ENCODE measurements around the gene STKLD1. TPM values are rescaled to one million over a fixed set of nuclear protein-coding genes. Genes with fewer than 3 reads are reported as not detected.

Gene STKLD1
- total and polyA plus RNA-seq, 7 experiments from 2014 or later = 0.78 to 1.8 (median 1.4) TPM; not detected in 1

DNA sequence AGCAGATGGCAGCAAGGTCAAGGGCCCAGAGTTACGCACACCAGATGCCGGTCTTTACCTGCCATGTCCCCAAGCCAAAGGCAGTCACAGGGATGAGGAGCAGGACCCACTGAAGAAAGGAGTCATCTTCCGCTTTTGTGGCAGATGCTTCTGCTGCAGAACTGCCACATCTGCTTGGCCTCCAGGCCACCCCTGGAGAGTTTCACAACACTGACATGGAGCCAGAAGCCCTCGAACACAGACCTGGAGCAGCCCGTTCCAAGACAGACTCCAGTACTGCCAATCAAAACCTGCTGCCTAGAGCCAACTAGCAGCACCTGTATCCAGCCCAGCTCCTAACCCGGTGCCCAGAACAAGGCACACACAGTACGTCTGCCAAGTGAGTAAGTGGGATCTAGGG, 21.4 kb upstream of the STKLD1 start:
- ChIA-PET CTCF (no interaction called here), POLR2A (interaction anchor here (1.0 to 10.5 kb wide), 3 partner anchors 12 to 128 kb away, joined by 4 to 185 read pairs (median 15); partner anchors contain the start of gene SURF4)
- no peaks in the 10 kb centered on the region for H3K27me3 Mint-ChIP-seq
- intact Hi-C loops (cut with micrococcal nuclease) = loop anchor here (5.0 kb wide), 3 partner anchors 167 to 232 kb away; partner anchors contain the start of gene RALGDS (in 1 of the 2)
- H3K4me3 ChIP-seq (ENCODE audit: low read length) = no peak overlapping the region
- peaks cover 12 to 28% of the 10 kb centered on the region in 2 donors for H3K4me1 ChIP-seq (ENCODE audit: control insufficient read depth in 2 of 2, insufficient read depth in 2 of 2, low read length in 2 of 2)
- H3K27ac Mint-ChIP-seq = peak overlapping the region in 5 of 9 donors; percentile 19 to 91 (median 88)
- H3K36me3 Mint-ChIP-seq = peaks cover 0 to 39% (median 24%) of the 10 kb centered on the region in 5 donors
- H3K36me3 ChIP-seq (ENCODE audit: control insufficient read depth in 2 of 3, insufficient read depth in 3 of 3, low read length in 3 of 3) = peaks cover 20 to 76% (median 27%) of the 10 kb centered on the region in 3 experiments
- no peak for ATAC-seq
- H3K4me1 Mint-ChIP-seq = peaks cover 24 to 51% (median 32%) of the 10 kb centered on the region in 7 donors
- DNase-seq = no peak
- H3K4me3 Mint-ChIP-seq = peak overlapping the region; percentile 80 to 94 (median 89)
- H3K27me3 ChIP-seq (ENCODE audit: control insufficient read depth in 2 of 2, insufficient read depth in 2 of 2, low read length in 2 of 2) = no peaks in the 10 kb centered on the region
- H3K9me3 ChIP-seq (ENCODE audit: control insufficient read depth in 2 of 3, low read length in 3 of 3) = no peaks in the 10 kb centered on the region
- H3K27ac ChIP-seq (ENCODE audit: low read depth, low read length) = no peak overlapping the region
- no peaks in the 10 kb centered on the region for H3K9me3 Mint-ChIP-seq

DNA sequence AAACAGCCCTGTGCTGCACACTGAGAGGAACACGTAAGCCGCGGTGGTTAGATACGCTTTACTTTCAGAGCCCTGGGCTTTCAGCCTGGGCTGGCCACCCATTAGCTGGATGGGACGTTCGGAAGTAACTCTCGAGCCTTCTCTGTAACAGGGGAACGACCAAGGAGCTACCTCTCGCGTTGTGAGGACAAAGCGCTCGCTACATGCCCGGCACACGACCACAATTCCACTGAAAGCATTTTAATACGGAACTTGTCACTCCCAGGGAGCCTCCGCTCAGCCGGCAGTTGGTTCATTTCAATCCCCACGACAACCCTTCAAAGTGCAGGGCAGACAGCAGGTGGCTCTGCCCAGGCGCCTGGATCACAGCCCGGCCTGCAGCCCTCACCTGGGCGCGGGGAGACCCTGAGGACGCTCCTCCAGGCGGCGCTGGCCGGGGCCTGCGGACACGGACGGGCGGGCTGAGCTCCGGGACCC, 20.2 kb upstream of the STKLD1 start:
- no peaks in the 10 kb centered on the region for H3K9me3 ChIP-seq (ENCODE audit: control insufficient read depth in 2 of 3, low read length in 3 of 3)
- no peak for DNase-seq
- peak; percentile 55 for ATAC-seq
- POLR2A ChIA-PET = interaction anchor here (0.6 to 10.5 kb wide), 11 partner anchors 9 to 809 kb away, joined by 3 to 185 read pairs (median 5); partner anchors contain the start of genes CACFD1, GTF3C5, MED22 and RNU6ATAC
- H3K9me3 Mint-ChIP-seq = no peaks in the 10 kb centered on the region
- peaks cover 0 to 29% (median 15%) of the 10 kb centered on the region in 5 donors for H3K36me3 Mint-ChIP-seq
- H3K27ac ChIP-seq (ENCODE audit: low read depth, low read length) = peak overlapping the region; percentile 91
- CTCF ChIA-PET = interaction anchor here (0.7 to 1.3 kb wide), 5 partner anchors 8 to 171 kb away, joined by 3 to 11 read pairs (median 4); partner anchors contain the start of genes MED22 and RPL7A
- H3K27ac Mint-ChIP-seq = peak overlapping the region; percentile 72 to 91 (median 84)
- H3K4me1 Mint-ChIP-seq = peaks cover 20 to 42% (median 28%) of the 10 kb centered on the region in 7 donors
- peak overlapping the region; percentile 80 to 94 (median 89) for H3K4me3 Mint-ChIP-seq
- peak overlapping the region; percentile 63 for H3K4me3 ChIP-seq (ENCODE audit: low read length)
- peaks cover 15 to 76% (median 18%) of the 10 kb centered on the region in 3 experiments for H3K36me3 ChIP-seq (ENCODE audit: control insufficient read depth in 2 of 3, insufficient read depth in 3 of 3, low read length in 3 of 3)
- H3K27me3 ChIP-seq (ENCODE audit: control insufficient read depth in 2 of 2, insufficient read depth in 2 of 2, low read length in 2 of 2) = no peaks in the 10 kb centered on the region
- intact Hi-C loops (cut with micrococcal nuclease) = loop anchor here (1.0 to 5.0 kb wide), 12 partner anchors 8 to 234 kb away; partner anchors contain the start of genes MED22 (in 2 of the 2), RPL7A (in 2 of the 2), SLC2A6 (in 2 of the 2) and STKLD1 (in 2 of the 2)
- no peaks in the 10 kb centered on the region for H3K27me3 Mint-ChIP-seq
- peaks cover 12 to 28% of the 10 kb centered on the region in 2 donors for H3K4me1 ChIP-seq (ENCODE audit: control insufficient read depth in 2 of 2, insufficient read depth in 2 of 2, low read length in 2 of 2)

DNA sequence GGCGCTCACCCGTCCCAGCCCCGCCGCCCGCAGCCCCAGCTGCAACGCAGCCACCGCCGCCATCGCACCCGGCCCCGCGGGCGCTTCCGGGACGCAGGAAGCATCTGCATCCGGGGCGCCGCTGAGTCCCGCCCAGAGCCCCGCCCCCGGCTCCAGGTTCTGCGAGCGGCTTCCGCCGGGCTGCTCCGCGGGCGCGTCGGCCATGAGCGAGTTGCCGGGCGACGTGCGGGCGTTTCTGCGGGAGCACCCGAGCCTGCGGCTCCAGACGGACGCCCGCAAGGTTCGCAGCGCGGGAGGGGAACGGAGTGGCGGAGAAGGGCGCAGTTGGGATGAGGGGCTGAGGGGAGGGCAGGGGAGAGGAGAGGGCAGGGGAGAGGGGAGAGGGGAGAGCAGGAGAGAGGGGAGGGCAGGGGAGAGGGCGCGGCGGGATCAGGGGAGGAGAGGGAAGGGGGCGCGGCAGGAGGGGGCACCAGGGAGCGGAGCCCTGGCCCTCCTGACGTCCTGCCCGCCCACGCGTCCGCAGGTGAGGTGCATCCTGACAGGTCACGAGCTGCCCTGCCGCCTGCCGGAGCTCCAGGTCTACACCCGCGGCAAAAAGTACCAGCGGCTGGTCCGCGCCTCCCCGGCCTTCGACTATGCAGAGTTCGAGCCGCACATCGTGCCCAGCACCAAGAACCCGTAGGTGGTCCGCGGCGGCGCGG, 19.6 kb upstream of the STKLD1 start, which contains the start of the genes SURF1 and SURF2:
SURF1 (minus strand) TSS at position 97 of the 701 bp plus-strand sequence; CDS start at position 63, 34 bp downstream.
SURF2 (plus strand) TSS at position 160 of the 701 bp plus-strand sequence; CDS start at position 203, 43 bp downstream.
- CTCF ChIA-PET = interaction anchor here (0.7 to 3.4 kb wide), 5 partner anchors 9 to 171 kb away, joined by 3 to 14 read pairs (median 7); partner anchors contain the start of genes MED22 and RPL7A
- H3K27ac Mint-ChIP-seq = peak within 1 kb of the TSS; percentile 72 to 91 (median 84)
- peaks cover 12 to 28% of the 10 kb centered on the region in 2 donors for H3K4me1 ChIP-seq (ENCODE audit: control insufficient read depth in 2 of 2, insufficient read depth in 2 of 2, low read length in 2 of 2)
- no peaks in the 10 kb centered on the region for H3K9me3 Mint-ChIP-seq
- POLR2A ChIA-PET = interaction anchor here (0.6 to 10.5 kb wide), 13 partner anchors 10 to 808 kb away, joined by 3 to 185 read pairs (median 4); partner anchors contain the start of genes CACFD1, GTF3C5, MED22 and RNU6ATAC
- peak within 1 kb of the TSS; percentile 80 to 94 (median 89) for H3K4me3 Mint-ChIP-seq
- H3K27me3 ChIP-seq (ENCODE audit: control insufficient read depth in 2 of 2, insufficient read depth in 2 of 2, low read length in 2 of 2) = no peaks in the 10 kb centered on the region
- no peaks in the 10 kb centered on the region for H3K9me3 ChIP-seq (ENCODE audit: control insufficient read depth in 2 of 3, low read length in 3 of 3)
- H3K27me3 Mint-ChIP-seq = no peaks in the 10 kb centered on the region
- DNase-seq = peak; percentile 77 to 92 (median 87)
- peak within 1 kb of the TSS; percentile 64 for H3K4me3 ChIP-seq (ENCODE audit: low read length)
- peaks cover 20 to 42% (median 28%) of the 10 kb centered on the region in 7 donors for H3K4me1 Mint-ChIP-seq
- intact Hi-C loops (cut with micrococcal nuclease) = loop anchor here (1.0 to 5.0 kb wide), 12 partner anchors 8 to 234 kb away; partner anchors contain the start of genes MED22 (in 2 of the 2), RPL7A (in 2 of the 2), SLC2A6 (in 2 of the 2) and STKLD1 (in 2 of the 2)
- H3K36me3 ChIP-seq (ENCODE audit: control insufficient read depth in 2 of 3, insufficient read depth in 3 of 3, low read length in 3 of 3) = peaks cover 14 to 76% (median 24%) of the 10 kb centered on the region in 3 experiments
- ATAC-seq = peak; percentile 96
- H3K36me3 Mint-ChIP-seq = peaks cover 1 to 28% (median 14%) of the 10 kb centered on the region in 5 donors
- peak within 1 kb of the TSS; percentile 91 for H3K27ac ChIP-seq (ENCODE audit: low read depth, low read length)

DNA sequence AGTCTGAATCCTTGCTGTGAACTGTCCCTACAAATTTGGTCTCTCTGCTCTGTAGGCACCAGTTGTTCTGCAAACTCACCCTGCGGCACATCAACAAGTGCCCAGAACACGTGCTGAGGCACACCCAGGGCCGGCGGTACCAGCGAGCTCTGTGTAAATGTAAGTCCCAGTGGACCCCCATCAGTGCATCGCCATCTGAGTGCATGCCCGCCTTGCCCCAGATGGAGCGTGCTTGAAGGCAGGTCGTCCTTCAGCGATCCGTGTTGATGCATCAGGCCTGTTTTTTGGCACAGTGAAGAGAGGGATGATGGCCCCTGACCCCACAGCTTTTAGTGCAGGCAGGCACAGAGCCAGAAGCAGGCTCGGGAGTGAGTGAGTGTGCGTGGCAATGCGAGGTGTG, 18.5 kb upstream of the STKLD1 start:
- H3K4me3 ChIP-seq (ENCODE audit: low read length) = peak overlapping the region; percentile 64
- H3K27me3 ChIP-seq (ENCODE audit: control insufficient read depth in 2 of 2, insufficient read depth in 2 of 2, low read length in 2 of 2) = no peaks in the 10 kb centered on the region
- ChIA-PET CTCF (interaction anchor here (0.6 to 3.4 kb wide), 2 partner anchors 14 to 165 kb away, joined by 4 to 14 read pairs; no protein-coding TSS in a partner anchor), POLR2A (interaction anchor here (1.0 to 10.5 kb wide), 8 partner anchors 11 to 122 kb away, joined by 3 to 185 read pairs (median 7); partner anchors contain the start of genes MED22, RPL7A, SURF4 and SURF6)
- H3K36me3 ChIP-seq (ENCODE audit: control insufficient read depth in 2 of 3, insufficient read depth in 3 of 3, low read length in 3 of 3) = peaks cover 9 to 76% (median 20%) of the 10 kb centered on the region in 3 experiments
- peaks cover 12 to 28% of the 10 kb centered on the region in 2 donors for H3K4me1 ChIP-seq (ENCODE audit: control insufficient read depth in 2 of 2, insufficient read depth in 2 of 2, low read length in 2 of 2)
- no peaks in the 10 kb centered on the region for H3K27me3 Mint-ChIP-seq
- H3K9me3 Mint-ChIP-seq = no peaks in the 10 kb centered on the region
- peak overlapping the region; percentile 75 to 94 (median 88) for H3K4me3 Mint-ChIP-seq
- no peaks in the 10 kb centered on the region for H3K9me3 ChIP-seq (ENCODE audit: control insufficient read depth in 2 of 3, low read length in 3 of 3)
- ATAC-seq (no peak), DNase-seq (no peak)
- H3K4me1 Mint-ChIP-seq = peaks cover 18 to 42% (median 28%) of the 10 kb centered on the region in 7 donors
- H3K27ac Mint-ChIP-seq = peak overlapping the region in 8 of 9 donors; percentile 26 to 82 (median 74)
- intact Hi-C loops (cut with micrococcal nuclease) = loop anchor here (2.0 to 5.0 kb wide), 5 partner anchors 13 to 235 kb away; partner anchors contain the start of gene RALGDS (in 1 of the 2)
- peak overlapping the region; percentile 91 for H3K27ac ChIP-seq (ENCODE audit: low read depth, low read length)
- peaks cover 3 to 26% (median 12%) of the 10 kb centered on the region in 5 donors for H3K36me3 Mint-ChIP-seq

DNA sequence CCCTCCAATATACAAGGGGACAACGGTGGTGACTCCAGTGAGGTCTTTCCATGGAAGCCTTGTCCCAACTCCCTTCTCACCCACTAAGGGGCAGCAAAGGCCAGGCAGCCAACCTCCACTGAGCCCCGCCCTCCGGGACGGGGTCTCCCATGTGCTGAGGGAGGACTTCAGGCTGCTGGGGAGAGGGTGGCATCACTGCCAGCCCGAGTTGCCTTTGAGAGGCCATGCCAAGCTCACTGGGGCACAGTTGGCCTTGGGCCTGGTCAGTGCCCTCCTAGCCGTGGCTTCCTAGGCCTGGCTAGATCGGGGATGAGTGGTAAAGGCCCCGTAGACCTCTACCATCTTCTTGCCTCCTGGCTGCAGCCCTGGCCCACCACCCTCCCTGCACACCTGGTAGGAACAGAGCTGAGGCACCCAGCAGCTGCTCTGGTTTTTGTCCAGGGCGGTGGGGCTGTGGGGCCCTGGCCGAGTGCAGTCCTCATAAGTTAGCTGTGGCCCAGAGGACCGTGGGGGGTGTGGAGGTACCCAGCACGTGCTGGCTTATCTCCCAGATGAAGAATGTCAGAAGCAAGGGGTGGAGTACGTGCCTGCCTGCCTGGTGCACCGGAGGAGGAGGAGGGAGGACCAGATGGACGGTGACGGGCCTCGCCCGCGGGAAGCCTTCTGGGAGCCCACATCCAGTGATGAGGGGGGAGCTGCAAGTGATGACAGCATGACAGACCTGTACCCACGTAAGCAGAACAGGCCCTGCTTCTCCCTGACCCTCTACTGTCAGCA, 16.6 kb upstream of the STKLD1 start:
- DNase-seq (no peak), ATAC-seq (no peak)
- Mint-ChIP-seq H3K4me3 (peak overlapping the region in 4 of 10 donors; percentile 3 to 76 (median 38)), H3K9me3 (no peaks in the 10 kb centered on the region), H3K27ac (peak overlapping the region in 6 of 9 donors; percentile 34 to 84 (median 67)), H3K36me3 (peaks cover 9 to 31% (median 13%) of the 10 kb centered on the region in 5 donors), H3K4me1 (peaks cover 20 to 41% (median 29%) of the 10 kb centered on the region in 7 donors), H3K27me3 (no peaks in the 10 kb centered on the region)
- no peaks in the 10 kb centered on the region for H3K9me3 ChIP-seq (ENCODE audit: control insufficient read depth in 2 of 3, low read length in 3 of 3)
- H3K27ac ChIP-seq (ENCODE audit: low read depth, low read length) = peak overlapping the region; percentile 91
- peaks cover 13 to 74% (median 22%) of the 10 kb centered on the region in 3 experiments for H3K36me3 ChIP-seq (ENCODE audit: control insufficient read depth in 2 of 3, insufficient read depth in 3 of 3, low read length in 3 of 3)
- H3K27me3 ChIP-seq (ENCODE audit: control insufficient read depth in 2 of 2, insufficient read depth in 2 of 2, low read length in 2 of 2) = no peaks in the 10 kb centered on the region
- CTCF ChIA-PET = interaction anchor here (3.4 kb wide), 1 partner anchor 12 kb away, joined by 14 read pairs; no protein-coding TSS in a partner anchor
- H3K4me1 ChIP-seq (ENCODE audit: control insufficient read depth in 2 of 2, insufficient read depth in 2 of 2, low read length in 2 of 2) = peaks cover 12 to 24% of the 10 kb centered on the region in 2 donors
- intact Hi-C loops (cut with micrococcal nuclease) = loop anchor here (5.0 kb wide), 3 partner anchors 172 to 237 kb away; partner anchors contain the start of gene RALGDS (in 1 of the 2)
- H3K4me3 ChIP-seq (ENCODE audit: low read length) = no peak overlapping the region
- POLR2A ChIA-PET = interaction anchor here (1.2 to 10.5 kb wide), 2 partner anchors 10 kb away, joined by 4 to 185 read pairs; partner anchors contain the start of gene SURF4

Measured in naive thymus-derived CD4-positive, alpha-beta T cell (primary cell).